ENCODE data around the gene FKBP15. TPM values are rescaled to one million over a fixed set of nuclear protein-coding genes. Genes with fewer than 3 reads are reported as not detected.

The FKBP15 gene
- total RNA-seq, 1 experiment from 2014 or later: 14.9 TPM

DNA sequence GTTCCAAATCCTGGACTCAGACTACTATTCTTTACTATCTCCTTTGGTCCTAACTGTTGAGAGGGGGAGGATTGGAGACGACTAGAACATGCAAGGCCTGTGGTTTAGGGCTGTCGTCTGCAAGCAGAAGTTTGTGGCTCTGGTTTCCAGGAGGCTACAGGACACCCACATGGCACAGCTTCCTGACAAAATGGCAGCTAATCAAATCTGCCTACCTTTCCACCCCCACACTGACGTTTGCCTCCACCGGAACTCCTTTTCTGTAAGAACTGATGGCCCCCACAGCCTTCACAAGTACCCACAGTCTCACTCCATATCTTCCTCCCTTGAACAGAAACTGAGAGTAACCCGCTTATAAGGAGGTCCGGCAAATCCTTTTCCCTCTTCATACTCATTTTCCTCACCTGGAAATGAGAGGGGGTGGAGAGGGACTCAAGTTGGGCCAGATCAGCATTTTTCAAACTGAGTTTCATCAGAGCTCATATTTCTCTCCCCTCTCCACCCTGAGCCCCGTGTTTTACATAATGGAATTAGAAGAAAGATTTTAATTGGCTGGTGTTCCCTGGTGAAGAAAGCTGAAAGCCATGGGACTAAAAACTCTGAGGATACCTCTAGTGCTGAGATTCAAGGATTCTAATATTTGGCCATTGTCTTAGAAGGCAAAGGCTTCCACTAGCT is 65.0 kb downstream of the FKBP15 start (continued):
- TF ChIP-seq, protein P1, sequence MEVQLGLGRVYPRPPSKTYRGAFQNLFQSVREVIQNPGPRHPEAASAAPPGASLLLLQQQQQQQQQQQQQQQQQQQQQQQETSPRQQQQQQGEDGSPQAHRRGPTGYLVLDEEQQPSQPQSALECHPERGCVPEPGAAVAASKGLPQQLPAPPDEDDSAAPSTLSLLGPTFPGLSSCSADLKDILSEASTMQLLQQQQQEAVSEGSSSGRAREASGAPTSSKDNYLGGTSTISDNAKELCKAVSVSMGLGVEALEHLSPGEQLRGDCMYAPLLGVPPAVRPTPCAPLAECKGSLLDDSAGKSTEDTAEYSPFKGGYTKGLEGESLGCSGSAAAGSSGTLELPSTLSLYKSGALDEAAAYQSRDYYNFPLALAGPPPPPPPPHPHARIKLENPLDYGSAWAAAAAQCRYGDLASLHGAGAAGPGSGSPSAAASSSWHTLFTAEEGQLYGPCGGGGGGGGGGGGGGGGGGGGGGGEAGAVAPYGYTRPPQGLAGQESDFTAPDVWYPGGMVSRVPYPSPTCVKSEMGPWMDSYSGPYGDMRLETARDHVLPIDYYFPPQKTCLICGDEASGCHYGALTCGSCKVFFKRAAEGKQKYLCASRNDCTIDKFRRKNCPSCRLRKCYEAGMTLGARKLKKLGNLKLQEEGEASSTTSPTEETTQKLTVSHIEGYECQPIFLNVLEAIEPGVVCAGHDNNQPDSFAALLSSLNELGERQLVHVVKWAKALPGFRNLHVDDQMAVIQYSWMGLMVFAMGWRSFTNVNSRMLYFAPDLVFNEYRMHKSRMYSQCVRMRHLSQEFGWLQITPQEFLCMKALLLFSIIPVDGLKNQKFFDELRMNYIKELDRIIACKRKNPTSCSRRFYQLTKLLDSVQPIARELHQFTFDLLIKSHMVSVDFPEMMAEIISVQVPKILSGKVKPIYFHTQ (CRISPR knock-in tag; IDR thresholded peaks at IDR 0.05): no peak
- TF ChIP-seq, protein P2, sequence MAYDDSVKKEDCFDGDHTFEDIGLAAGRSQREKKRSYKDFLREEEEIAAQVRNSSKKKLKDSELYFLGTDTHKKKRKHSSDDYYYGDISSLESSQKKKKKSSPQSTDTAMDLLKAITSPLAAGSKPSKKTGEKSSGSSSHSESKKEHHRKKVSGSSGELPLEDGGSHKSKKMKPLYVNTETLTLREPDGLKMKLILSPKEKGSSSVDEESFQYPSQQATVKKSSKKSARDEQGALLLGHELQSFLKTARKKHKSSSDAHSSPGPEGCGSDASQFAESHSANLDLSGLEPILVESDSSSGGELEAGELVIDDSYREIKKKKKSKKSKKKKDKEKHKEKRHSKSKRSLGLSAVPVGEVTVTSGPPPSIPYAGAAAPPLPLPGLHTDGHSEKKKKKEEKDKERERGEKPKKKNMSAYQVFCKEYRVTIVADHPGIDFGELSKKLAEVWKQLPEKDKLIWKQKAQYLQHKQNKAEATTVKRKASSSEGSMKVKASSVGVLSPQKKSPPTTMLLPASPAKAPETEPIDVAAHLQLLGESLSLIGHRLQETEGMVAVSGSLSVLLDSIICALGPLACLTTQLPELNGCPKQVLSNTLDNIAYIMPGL (CRISPR knock-in tag; IDR thresholded peaks at IDR 0.05): no peak
- TF ChIP-seq, protein P3, sequence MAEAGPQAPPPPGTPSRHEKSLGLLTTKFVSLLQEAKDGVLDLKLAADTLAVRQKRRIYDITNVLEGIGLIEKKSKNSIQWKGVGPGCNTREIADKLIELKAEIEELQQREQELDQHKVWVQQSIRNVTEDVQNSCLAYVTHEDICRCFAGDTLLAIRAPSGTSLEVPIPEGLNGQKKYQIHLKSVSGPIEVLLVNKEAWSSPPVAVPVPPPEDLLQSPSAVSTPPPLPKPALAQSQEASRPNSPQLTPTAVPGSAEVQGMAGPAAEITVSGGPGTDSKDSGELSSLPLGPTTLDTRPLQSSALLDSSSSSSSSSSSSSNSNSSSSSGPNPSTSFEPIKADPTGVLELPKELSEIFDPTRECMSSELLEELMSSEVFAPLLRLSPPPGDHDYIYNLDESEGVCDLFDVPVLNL (CRISPR knock-in tag; IDR thresholded peaks at IDR 0.05; ENCODE audit: borderline replicate concordance, low read depth): no peak
- TF ChIP-seq MXD4 (CRISPR knock-in tag; IDR thresholded peaks at IDR 0.05; ENCODE audit: borderline replicate concordance): no peak
- TF ChIP-seq, protein P4, sequence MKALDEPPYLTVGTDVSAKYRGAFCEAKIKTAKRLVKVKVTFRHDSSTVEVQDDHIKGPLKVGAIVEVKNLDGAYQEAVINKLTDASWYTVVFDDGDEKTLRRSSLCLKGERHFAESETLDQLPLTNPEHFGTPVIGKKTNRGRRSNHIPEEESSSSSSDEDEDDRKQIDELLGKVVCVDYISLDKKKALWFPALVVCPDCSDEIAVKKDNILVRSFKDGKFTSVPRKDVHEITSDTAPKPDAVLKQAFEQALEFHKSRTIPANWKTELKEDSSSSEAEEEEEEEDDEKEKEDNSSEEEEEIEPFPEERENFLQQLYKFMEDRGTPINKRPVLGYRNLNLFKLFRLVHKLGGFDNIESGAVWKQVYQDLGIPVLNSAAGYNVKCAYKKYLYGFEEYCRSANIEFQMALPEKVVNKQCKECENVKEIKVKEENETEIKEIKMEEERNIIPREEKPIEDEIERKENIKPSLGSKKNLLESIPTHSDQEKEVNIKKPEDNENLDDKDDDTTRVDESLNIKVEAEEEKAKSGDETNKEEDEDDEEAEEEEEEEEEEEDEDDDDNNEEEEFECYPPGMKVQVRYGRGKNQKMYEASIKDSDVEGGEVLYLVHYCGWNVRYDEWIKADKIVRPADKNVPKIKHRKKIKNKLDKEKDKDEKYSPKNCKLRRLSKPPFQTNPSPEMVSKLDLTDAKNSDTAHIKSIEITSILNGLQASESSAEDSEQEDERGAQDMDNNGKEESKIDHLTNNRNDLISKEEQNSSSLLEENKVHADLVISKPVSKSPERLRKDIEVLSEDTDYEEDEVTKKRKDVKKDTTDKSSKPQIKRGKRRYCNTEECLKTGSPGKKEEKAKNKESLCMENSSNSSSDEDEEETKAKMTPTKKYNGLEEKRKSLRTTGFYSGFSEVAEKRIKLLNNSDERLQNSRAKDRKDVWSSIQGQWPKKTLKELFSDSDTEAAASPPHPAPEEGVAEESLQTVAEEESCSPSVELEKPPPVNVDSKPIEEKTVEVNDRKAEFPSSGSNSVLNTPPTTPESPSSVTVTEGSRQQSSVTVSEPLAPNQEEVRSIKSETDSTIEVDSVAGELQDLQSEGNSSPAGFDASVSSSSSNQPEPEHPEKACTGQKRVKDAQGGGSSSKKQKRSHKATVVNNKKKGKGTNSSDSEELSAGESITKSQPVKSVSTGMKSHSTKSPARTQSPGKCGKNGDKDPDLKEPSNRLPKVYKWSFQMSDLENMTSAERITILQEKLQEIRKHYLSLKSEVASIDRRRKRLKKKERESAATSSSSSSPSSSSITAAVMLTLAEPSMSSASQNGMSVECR (CRISPR knock-in tag; IDR thresholded peaks at IDR 0.05; ENCODE audit: borderline replicate concordance): no peak
- TF ChIP-seq, protein P5, sequence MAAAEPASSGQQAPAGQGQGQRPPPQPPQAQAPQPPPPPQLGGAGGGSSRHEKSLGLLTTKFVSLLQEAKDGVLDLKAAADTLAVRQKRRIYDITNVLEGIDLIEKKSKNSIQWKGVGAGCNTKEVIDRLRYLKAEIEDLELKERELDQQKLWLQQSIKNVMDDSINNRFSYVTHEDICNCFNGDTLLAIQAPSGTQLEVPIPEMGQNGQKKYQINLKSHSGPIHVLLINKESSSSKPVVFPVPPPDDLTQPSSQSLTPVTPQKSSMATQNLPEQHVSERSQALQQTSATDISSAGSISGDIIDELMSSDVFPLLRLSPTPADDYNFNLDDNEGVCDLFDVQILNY (CRISPR knock-in tag; IDR thresholded peaks at IDR 0.05): no peak

DNA sequence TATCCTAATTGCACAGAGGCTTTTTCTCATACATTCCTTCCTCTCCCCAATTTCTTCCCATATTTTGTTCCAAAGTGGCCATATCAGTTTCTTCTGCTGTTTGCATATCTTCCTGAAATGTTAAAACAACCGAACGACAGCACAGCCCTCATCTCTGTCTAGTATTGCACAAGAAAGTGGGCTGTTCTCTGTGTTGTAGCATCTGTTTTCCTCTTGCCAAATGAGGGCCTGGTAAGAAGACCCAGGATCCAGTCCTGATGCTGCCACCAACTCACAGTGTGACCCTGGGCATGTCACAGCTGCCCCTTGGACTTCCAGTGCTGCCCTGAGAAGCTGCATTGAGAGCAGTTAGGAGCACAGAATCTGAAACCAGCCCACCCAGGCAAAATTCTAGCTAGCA is 66.1 kb downstream of the FKBP15 start:
- TF ChIP-seq, protein P5 (CRISPR knock-in tag; IDR thresholded peaks at IDR 0.05): no peak
- TF ChIP-seq EMX1 (CRISPR knock-in tag; IDR thresholded peaks at IDR 0.05) (no peak), ESRRA (CRISPR knock-in tag; IDR thresholded peaks at IDR 0.05; ENCODE audit: borderline replicate concordance) (no peak), OVOL2 (CRISPR knock-in tag; IDR thresholded peaks at IDR 0.05; ENCODE audit: borderline replicate concordance) (no peak)
- TF ChIP-seq, protein P6, sequence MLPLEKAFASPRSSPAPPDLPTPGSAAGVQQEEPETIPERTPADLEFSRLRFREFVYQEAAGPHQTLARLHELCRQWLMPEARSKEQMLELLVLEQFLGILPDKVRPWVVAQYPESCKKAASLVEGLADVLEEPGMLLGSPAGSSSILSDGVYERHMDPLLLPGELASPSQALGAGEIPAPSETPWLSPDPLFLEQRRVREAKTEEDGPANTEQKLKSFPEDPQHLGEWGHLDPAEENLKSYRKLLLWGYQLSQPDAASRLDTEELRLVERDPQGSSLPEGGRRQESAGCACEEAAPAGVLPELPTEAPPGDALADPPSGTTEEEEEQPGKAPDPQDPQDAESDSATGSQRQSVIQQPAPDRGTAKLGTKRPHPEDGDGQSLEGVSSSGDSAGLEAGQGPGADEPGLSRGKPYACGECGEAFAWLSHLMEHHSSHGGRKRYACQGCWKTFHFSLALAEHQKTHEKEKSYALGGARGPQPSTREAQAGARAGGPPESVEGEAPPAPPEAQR (CRISPR knock-in tag; IDR thresholded peaks at IDR 0.05): no peak
- TF ChIP-seq, protein P7, sequence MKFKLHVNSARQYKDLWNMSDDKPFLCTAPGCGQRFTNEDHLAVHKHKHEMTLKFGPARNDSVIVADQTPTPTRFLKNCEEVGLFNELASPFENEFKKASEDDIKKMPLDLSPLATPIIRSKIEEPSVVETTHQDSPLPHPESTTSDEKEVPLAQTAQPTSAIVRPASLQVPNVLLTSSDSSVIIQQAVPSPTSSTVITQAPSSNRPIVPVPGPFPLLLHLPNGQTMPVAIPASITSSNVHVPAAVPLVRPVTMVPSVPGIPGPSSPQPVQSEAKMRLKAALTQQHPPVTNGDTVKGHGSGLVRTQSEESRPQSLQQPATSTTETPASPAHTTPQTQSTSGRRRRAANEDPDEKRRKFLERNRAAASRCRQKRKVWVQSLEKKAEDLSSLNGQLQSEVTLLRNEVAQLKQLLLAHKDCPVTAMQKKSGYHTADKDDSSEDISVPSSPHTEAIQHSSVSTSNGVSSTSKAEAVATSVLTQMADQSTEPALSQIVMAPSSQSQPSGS (CRISPR knock-in tag; IDR thresholded peaks at IDR 0.05; ENCODE audit: borderline replicate concordance, low read depth): no peak
- ChIA-PET POLR2A (no interaction called here), CTCF (interaction anchor here (2.6 kb wide), 1 partner anchor 120 kb away, joined by 8 read pairs; the partner anchor contains the start of genes CDC26 and PRPF4)
- H3K4me3 Mint-ChIP-seq: no peak overlapping the region
- H3K27me3 Mint-ChIP-seq (ENCODE audit: low read depth): peaks cover 16% of the 10 kb centered on the region
- DNase-seq (ENCODE audit: low spot score) (no peak), ATAC-seq (no peak)
- H3K36me3 Mint-ChIP-seq: peaks cover 3% of the 10 kb centered on the region; the same call in 1 of the 2 replicates
- no peak overlapping the region for H3K27ac Mint-ChIP-seq
- no peaks in the 10 kb centered on the region for H3K9me3 Mint-ChIP-seq
- H3K4me1 Mint-ChIP-seq: peaks cover 27% of the 10 kb centered on the region
